ENCODE data around the gene SYAP1.

SYAP1 gene

GRCh38 chrX:16719334-16720084 lies at the start of gene SYAP1:
Gene SYAP1, plus strand, starts transcription at chrX:16719612. Its CDS starts 113 bp downstream, at chrX:16719725.
- H3K4me3 ChIP-seq (ENCODE audit: low read depth, low read length): peak within 1 kb of the TSS; percentile 81
- TF ChIP-seq, protein P1, sequence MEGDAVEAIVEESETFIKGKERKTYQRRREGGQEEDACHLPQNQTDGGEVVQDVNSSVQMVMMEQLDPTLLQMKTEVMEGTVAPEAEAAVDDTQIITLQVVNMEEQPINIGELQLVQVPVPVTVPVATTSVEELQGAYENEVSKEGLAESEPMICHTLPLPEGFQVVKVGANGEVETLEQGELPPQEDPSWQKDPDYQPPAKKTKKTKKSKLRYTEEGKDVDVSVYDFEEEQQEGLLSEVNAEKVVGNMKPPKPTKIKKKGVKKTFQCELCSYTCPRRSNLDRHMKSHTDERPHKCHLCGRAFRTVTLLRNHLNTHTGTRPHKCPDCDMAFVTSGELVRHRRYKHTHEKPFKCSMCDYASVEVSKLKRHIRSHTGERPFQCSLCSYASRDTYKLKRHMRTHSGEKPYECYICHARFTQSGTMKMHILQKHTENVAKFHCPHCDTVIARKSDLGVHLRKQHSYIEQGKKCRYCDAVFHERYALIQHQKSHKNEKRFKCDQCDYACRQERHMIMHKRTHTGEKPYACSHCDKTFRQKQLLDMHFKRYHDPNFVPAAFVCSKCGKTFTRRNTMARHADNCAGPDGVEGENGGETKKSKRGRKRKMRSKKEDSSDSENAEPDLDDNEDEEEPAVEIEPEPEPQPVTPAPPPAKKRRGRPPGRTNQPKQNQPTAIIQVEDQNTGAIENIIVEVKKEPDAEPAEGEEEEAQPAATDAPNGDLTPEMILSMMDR (IDR thresholded peaks at IDR 0.05; ENCODE audit: borderline replicate concordance, insufficient read depth, low read depth, low read length): no peak

DNA sequence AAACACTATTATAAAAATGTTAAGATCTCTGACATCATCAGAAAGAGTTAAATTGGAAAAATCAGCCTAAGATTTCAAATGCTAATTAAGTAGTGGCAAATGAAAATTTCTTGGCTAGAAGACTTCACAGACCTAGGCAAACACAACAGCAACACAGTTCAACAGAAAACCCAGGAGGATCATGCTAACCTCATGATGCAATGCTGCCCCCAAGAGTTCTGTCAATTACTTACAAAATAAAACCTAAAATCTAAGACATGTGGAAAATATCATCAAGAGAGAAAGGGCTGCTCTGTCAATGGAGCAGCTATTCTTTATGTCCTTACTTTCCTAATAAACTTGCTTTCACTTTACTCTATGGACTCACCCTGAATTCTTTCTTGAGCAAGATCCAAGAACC lies 48.4 kb upstream of the SYAP1 start:
- TF ChIP-seq, protein P1 (IDR thresholded peaks at IDR 0.05; ENCODE audit: borderline replicate concordance, insufficient read depth, low read depth, low read length): no peak
- H3K4me3 ChIP-seq (ENCODE audit: low read depth, low read length): no peak overlapping the region

DNA sequence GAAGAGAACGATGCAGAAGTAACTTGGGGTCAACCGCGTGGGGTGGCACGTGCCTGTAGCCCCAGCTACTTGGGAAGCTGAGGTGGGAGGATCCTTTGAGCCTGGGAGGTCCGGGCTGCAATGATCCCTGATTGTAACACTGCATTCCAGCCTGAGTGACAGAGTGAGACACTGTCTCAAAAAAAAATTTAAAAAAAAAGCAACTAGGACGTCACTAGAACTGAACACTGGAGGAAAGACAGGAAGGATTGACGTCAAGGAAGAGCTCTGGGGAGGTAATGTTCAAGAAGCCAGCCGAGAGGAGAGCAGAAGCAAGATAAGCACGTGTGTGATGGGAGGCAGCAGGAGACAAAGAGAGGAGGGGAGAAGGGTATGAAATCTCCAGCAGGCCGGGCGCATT lies 40.7 kb upstream of the SYAP1 start:
- no peak overlapping the region for H3K4me3 ChIP-seq (ENCODE audit: low read depth, low read length)
- TF ChIP-seq, protein P1 (IDR thresholded peaks at IDR 0.05; ENCODE audit: borderline replicate concordance, insufficient read depth, low read depth, low read length): no peak

- H3K4me3 ChIP-seq (ENCODE audit: low read depth, low read length): no peak overlapping the region
- TF ChIP-seq, protein P1 (IDR thresholded peaks at IDR 0.05; ENCODE audit: borderline replicate concordance, insufficient read depth, low read depth, low read length): no peak
Measured at GRCh38 chrX:16683007-16683664, 36.3 kb upstream of the SYAP1 start.

DNA sequence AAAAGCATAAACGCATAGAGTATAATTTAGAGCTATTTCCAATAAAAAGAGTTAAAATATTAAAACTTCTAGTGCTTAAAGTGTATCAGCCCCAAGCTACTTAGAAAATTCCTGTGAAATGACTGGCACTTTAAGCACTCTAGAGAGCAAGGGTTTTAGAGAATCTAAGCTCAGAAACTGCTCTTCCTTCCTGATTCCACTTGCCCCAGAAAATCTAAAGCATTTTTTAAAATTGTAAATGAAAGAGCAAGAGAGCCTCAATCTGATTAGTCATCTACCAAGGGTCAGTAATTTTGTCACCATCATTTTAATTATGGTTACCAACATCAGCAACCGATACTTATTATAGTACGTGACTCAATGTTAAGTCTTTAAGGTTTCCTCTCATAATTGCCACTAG lies 31.9 kb upstream of the SYAP1 start:
- no peak overlapping the region for H3K4me3 ChIP-seq (ENCODE audit: low read depth, low read length)
- TF ChIP-seq, protein P1 (IDR thresholded peaks at IDR 0.05; ENCODE audit: borderline replicate concordance, insufficient read depth, low read depth, low read length): no peak

DNA sequence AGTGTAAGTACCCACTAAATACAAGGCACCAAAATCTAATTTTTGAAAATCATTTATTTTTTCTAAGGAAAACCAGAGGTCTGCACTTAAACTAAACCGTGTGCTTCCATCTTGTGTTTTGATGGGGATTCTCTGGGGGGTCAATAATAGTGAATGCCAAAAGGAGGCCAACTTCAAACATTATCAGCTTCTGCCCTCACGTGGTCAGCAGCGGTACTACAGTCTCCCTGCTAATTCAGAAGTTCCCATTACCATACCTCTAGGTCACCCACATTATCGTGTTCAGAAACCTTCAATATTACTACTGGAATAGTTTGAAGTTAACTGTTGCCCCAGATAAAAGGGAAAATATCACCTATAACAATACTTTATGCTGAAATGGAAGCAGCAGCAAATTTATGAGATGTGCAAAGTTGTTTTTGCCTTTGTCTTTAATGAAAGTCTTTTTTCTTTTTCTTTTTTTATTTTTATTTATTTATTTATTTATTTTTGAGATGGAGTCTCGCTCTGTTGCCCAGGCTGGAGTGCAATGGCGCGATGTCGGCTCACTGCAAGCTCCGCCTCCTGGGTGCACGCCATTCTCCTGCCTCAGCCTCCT lies 24.2 kb upstream of the SYAP1 start:
- TF ChIP-seq, protein P1 (IDR thresholded peaks at IDR 0.05; ENCODE audit: borderline replicate concordance, insufficient read depth, low read depth, low read length): peak; percentile 83
- no peak overlapping the region for H3K4me3 ChIP-seq (ENCODE audit: low read depth, low read length)

Measured in GM12875 (cell line).